SIG-M5 (cell line): Measurements from ENCODE around the gene SRPRA.
"Not testable (repeated sequence)": the region's sequence is repeated elsewhere in the genome, so short reads cannot be mapped to it uniquely, and the experiment has no call there.

Source experiments
- DNase-seq: peaks from one replicate; lab custom pipeline; 2025; lab: John Stamatoyannopoulos, UW

SRPRA gene

GRCh38 chr11:126268708-126269579 is at the start of gene SRPRA, which contains the start of gene FOXRED1:
TSS of gene SRPRA (minus strand) at chr11:126268895. CDS start at chr11:126268804, 91 bp downstream.
TSS of gene FOXRED1 (plus strand) at chr11:126269154. CDS start at chr11:126269207, 53 bp downstream.
- DNase-seq, result peak; percentile 83

GRCh38 chr11:126317756-126318573 is 49.3 kb upstream of the SRPRA start:
- no peak for DNase-seq

- DNase-seq, result no peak
Observed at GRCh38 chr11:126317432-126317755, 48.7 kb upstream of the SRPRA start.

- DNase-seq, result no peak
Observed at GRCh38 chr11:126313826-126314225, 45.1 kb upstream of the SRPRA start.

GRCh38 chr11:126312961-126313360 is 44.3 kb upstream of the SRPRA start:
- DNase-seq, result no peak

GRCh38 chr11:126311401-126312291 is 43.0 kb upstream of the SRPRA start:
- peak; percentile 72 for DNase-seq

- no peak for DNase-seq
Observed at GRCh38 chr11:126310992-126311310, 42.3 kb upstream of the SRPRA start.

GRCh38 chr11:126310200-126310991 is 41.7 kb upstream of the SRPRA start:
- no peak for DNase-seq

- not testable (repeated sequence) for DNase-seq
Observed at GRCh38 chr11:126308771-126309170, 40.1 kb upstream of the SRPRA start.

- DNase-seq, result no peak
Observed at GRCh38 chr11:126308271-126308671, 39.6 kb upstream of the SRPRA start.

GRCh38 chr11:126307706-126308105 is 39.0 kb upstream of the SRPRA start:
- DNase-seq, result no peak

- no peak for DNase-seq
Observed at GRCh38 chr11:126305699-126306098, 37.0 kb upstream of the SRPRA start.

GRCh38 chr11:126304457-126305075 is 35.9 kb upstream of the SRPRA start:
- DNase-seq, result no peak

- DNase-seq, result peak; percentile 35
Observed at GRCh38 chr11:126303623-126304456, 35.1 kb upstream of the SRPRA start, which contains the start of gene DCPS. TSS of gene DCPS (plus strand) at chr11:126304060. CDS start at chr11:126304081, 21 bp downstream.

- DNase-seq, result no peak
Observed at GRCh38 chr11:126297004-126297403, 28.3 kb upstream of the SRPRA start.

GRCh38 chr11:126293726-126294125 is 25.0 kb upstream of the SRPRA start:
- no peak for DNase-seq

- DNase-seq, result no peak
Observed at GRCh38 chr11:126290887-126291286, 22.2 kb upstream of the SRPRA start.

- no peak for DNase-seq
Observed at GRCh38 chr11:126288237-126288636, 19.5 kb upstream of the SRPRA start.

- DNase-seq, result no peak
Observed at GRCh38 chr11:126284829-126285228, 16.1 kb upstream of the SRPRA start.
